ENCODE data around the gene PANK1.
"Not testable (repeated sequence)": the region's sequence is repeated elsewhere in the genome, so short reads cannot be mapped to it uniquely, and the experiment has no call there.

Gene PANK1

DNA sequence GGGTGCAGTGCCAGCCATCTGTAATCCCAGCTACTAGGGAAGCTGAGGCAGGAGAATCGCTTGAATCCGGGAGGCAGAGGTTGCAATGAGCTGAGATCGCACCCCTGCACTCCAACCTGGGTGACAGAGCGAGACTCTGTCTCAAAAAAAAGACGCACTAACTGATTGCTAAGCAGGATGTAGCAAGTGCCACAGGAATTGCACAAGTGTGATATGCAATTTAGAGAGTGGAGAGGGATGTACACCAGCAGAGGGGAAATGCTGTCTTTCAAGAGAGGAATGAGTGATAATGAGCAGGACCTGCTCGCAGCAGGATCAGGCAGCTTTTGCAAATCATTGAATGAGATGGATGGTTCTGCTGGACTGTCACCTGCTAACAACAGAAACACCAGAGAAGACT, 96.4 kb downstream of the PANK1 start:
- TF ChIP-seq GABPA (IDR thresholded peaks at IDR 0.05; ENCODE audit: low read depth), result no peak
- no peak for TF ChIP-seq POLR2AphosphoS5 (IDR thresholded peaks at IDR 0.05; ENCODE audit: low read depth)
- TF ChIP-seq SPI1 (IDR thresholded peaks at IDR 0.05; ENCODE audit: borderline replicate concordance, low read depth), result no peak
- TF ChIP-seq REST (IDR thresholded peaks at IDR 0.05; ENCODE audit: insufficient replicate concordance, low read depth), result no peak
- TF ChIP-seq, protein P1, sequence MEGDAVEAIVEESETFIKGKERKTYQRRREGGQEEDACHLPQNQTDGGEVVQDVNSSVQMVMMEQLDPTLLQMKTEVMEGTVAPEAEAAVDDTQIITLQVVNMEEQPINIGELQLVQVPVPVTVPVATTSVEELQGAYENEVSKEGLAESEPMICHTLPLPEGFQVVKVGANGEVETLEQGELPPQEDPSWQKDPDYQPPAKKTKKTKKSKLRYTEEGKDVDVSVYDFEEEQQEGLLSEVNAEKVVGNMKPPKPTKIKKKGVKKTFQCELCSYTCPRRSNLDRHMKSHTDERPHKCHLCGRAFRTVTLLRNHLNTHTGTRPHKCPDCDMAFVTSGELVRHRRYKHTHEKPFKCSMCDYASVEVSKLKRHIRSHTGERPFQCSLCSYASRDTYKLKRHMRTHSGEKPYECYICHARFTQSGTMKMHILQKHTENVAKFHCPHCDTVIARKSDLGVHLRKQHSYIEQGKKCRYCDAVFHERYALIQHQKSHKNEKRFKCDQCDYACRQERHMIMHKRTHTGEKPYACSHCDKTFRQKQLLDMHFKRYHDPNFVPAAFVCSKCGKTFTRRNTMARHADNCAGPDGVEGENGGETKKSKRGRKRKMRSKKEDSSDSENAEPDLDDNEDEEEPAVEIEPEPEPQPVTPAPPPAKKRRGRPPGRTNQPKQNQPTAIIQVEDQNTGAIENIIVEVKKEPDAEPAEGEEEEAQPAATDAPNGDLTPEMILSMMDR (IDR thresholded peaks at IDR 0.05; ENCODE audit: insufficient read depth, low read length), result no peak
- no peaks in the 10 kb centered on the region for H3K27me3 ChIP-seq (ENCODE audit: insufficient read depth, poor library complexity, severe bottlenecking)
- DNase-seq (ENCODE audit: low read depth in 1 of 2, low spot score in 1 of 2), result peak; percentile 10 to 72
- no peak overlapping the region for H3K27ac ChIP-seq (replicated peaks)
- H3K4me3 ChIP-seq (replicated peaks; ENCODE audit: insufficient read depth, low read length), result no peak overlapping the region

- H3K27ac ChIP-seq (replicated peaks), result no peak overlapping the region
- H3K4me3 ChIP-seq (replicated peaks; ENCODE audit: insufficient read depth, low read length), result no peak overlapping the region
- no peak for DNase-seq (ENCODE audit: low read depth in 1 of 2, low spot score in 1 of 2)
- H3K27me3 ChIP-seq (ENCODE audit: insufficient read depth, poor library complexity, severe bottlenecking), result no peaks in the 10 kb centered on the region
- TF ChIP-seq POLR2AphosphoS5 (IDR thresholded peaks at IDR 0.05; ENCODE audit: low read depth) (no peak), REST (IDR thresholded peaks at IDR 0.05; ENCODE audit: insufficient replicate concordance, low read depth) (no peak)
- TF ChIP-seq, protein P1 (IDR thresholded peaks at IDR 0.05; ENCODE audit: insufficient read depth, low read length), result no peak
These were observed 97.1 kb downstream of the PANK1 start for GRCh38 chr10:89547853-89548513.

DNA sequence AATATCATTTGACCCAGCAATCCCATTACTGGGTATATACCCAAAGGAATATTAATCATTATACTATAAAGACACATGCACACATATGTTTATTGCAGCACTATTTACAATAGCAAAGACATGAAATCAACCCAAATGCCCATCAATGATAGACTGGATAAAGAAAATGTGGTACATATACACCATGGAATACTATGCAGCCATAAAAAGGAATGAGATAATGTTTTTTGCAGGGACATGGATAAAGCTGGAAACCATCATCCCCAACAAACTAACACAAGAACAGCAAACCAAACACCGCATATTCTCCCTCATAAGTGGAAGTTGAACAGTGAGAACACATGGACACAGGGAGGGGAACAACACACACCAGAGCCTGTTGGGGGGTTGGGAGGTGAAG, 98.4 kb downstream of the PANK1 start:
- not testable (repeated sequence) for H3K27me3 ChIP-seq (ENCODE audit: insufficient read depth, poor library complexity, severe bottlenecking); H3K4me3 ChIP-seq (replicated peaks; ENCODE audit: insufficient read depth, low read length); H3K27ac ChIP-seq (replicated peaks); DNase-seq (ENCODE audit: low read depth in 1 of 2, low spot score in 1 of 2)

DNA sequence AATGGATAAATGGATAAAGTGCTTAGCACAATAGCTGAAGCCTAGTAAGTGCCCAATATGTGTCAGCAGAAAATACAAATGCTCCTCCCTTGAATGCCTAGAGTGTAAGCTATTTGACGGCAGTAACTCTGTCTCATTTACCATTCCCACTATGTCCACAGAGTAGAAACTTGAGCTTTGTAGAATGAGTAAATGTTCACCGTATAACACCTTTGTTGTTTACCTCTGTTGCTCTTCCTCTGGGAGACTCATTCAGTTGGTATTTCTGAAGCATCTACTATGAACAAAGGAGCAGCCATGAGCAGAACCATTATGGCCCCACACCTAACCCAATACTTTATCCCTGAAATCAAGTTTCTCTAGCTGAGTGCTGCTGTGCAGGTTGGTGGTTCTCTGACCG, 101.2 kb downstream of the PANK1 start:
- Histone ChIP-seq H3K27ac (replicated peaks) (no peak overlapping the region), H3K4me3 (replicated peaks; ENCODE audit: insufficient read depth, low read length) (no peak overlapping the region), H3K27me3 (ENCODE audit: insufficient read depth, poor library complexity, severe bottlenecking) (no peaks in the 10 kb centered on the region)
- DNase-seq (ENCODE audit: low read depth in 1 of 2, low spot score in 1 of 2), result no peak
- TF ChIP-seq GABPA (IDR thresholded peaks at IDR 0.05; ENCODE audit: low read depth) (no peak), SPI1 (IDR thresholded peaks at IDR 0.05; ENCODE audit: borderline replicate concordance, low read depth) (no peak), POLR2AphosphoS5 (IDR thresholded peaks at IDR 0.05; ENCODE audit: low read depth) (no peak), REST (IDR thresholded peaks at IDR 0.05; ENCODE audit: insufficient replicate concordance, low read depth) (no peak)
- TF ChIP-seq, protein P1 (IDR thresholded peaks at IDR 0.05; ENCODE audit: insufficient read depth, low read length), result no peak
